PC-3 (cell line): Measurements from ENCODE around the gene MYADM. TPM values are rescaled to one million over a fixed set of nuclear protein-coding genes. Genes with fewer than 3 reads are reported as not detected.
A peak's percentile ranks its signal among the peaks of the same experiment; 100 is the strongest.

Experiments used
- ATAC-seq: fragments of 200-7000 bp; cut with Tn5 transposase; 2 replicates; pipeline ENCODE4 v1.9.1; 2020; ENCODE audit warnings: mild to moderate bottlenecking, moderate library complexity
- BruUV-seq: library from RNA; stranded (reverse); fragments of 400-500 nt; replicated peaks from 2 replicates; lab custom pipeline; 2021; lab: Mats Ljungman, UMichigan
- CTCF ChIA-PET: fragments of 300-600 bp; sonication (Branson Sonifier 250); formaldehyde crosslinking; loops from one replicate; lab custom pipeline; 2022; ENCODE audit warnings: antibody characterized with exemption; lab: Charles Lee
- POLR2A ChIA-PET: fragments of 300-600 bp; sonication (Branson Sonifier 250); formaldehyde crosslinking; loops from one replicate; lab custom pipeline; 2022; ENCODE audit warnings: antibody characterized with exemption; ENCODE audit not compliant: unreplicated experiment; lab: Charles Lee
- DNase-seq: peaks from one replicate; pipeline ENCODE4 v3.0.0-alpha.2; 2015
- H2AFZ ChIP-seq: fragments of 300-600 bp; sonication (generic); 2 replicates; pipeline ENCODE4 v1.6.0; 2016; ENCODE audit warnings: antibody characterized with exemption, low read length
- H3F3A ChIP-seq: fragments of 300-600 bp; sonication (generic); one replicate; pipeline ENCODE4 v1.6.0; 2017; ENCODE audit warnings: antibody characterized with exemption, low read length, control low read depth, mild to moderate bottlenecking; ENCODE audit not compliant: unreplicated experiment
- H3K27ac ChIP-seq: fragments of 300-600 bp; sonication (generic); 2 replicates; pipeline ENCODE4 v1.5.1; 2016; ENCODE audit warnings: mild to moderate bottlenecking, low read length
- H3K27me3 ChIP-seq: fragments of 300-600 bp; sonication (generic); 2 replicates; pipeline ENCODE4 v1.6.1; 2016; ENCODE audit warnings: low read length, mixed read lengths
- H3K36me3 ChIP-seq: fragments of 300-600 bp; sonication (generic); 2 replicates; pipeline ENCODE4 v1.6.1; 2016; ENCODE audit warnings: low read depth, mixed run types, low read length, mixed read lengths
- H3K4me1 ChIP-seq: fragments of 300-600 bp; sonication (generic); 2 replicates; pipeline ENCODE4 v1.5.1; 2016; ENCODE audit warnings: low read length; ENCODE audit not compliant: insufficient read depth
- H3K4me2 ChIP-seq: fragments of 300-600 bp; sonication (generic); 2 replicates; pipeline ENCODE4 v1.6.0; 2016; ENCODE audit warnings: low read length
- H3K4me3 ChIP-seq: fragments of 300-600 bp; sonication (generic); 2 replicates; pipeline ENCODE4 v1.5.1; 2016; ENCODE audit warnings: mild to moderate bottlenecking, low read length, mixed read lengths
- H3K79me2 ChIP-seq: fragments of 300-600 bp; sonication (generic); 2 replicates; pipeline ENCODE4 v1.6.1; 2017; ENCODE audit warnings: low read length, mixed read lengths
- H3K9ac ChIP-seq: fragments of 300-600 bp; sonication (generic); 2 replicates; pipeline ENCODE4 v1.6.0; 2016; ENCODE audit warnings: mild to moderate bottlenecking, low read length
- H3K9me2 ChIP-seq: fragments of 300-600 bp; sonication (generic); replicated peaks from 2 replicates; pipeline ENCODE4 v1.6.1; 2016; ENCODE audit warnings: mixed run types, low read length, mixed read lengths
- H3K9me3 ChIP-seq: fragments of 300-600 bp; sonication (generic); 2 replicates; pipeline ENCODE4 v1.6.1; 2016; ENCODE audit warnings: low read length, mixed read lengths
- H4K20me1 ChIP-seq: fragments of 300-600 bp; sonication (generic); 2 replicates; pipeline ENCODE4 v1.6.1; 2016; ENCODE audit warnings: low read length, mixed read lengths
- CTCF ChIP-seq: fragments of 300-600 bp; sonication (generic); conservative IDR thresholded peaks from 2 replicates; pipeline ENCODE4 v1.5.1; 2017; ENCODE audit warnings: antibody characterized with exemption, low read depth, mild to moderate bottlenecking, low read length
- EZH2 ChIP-seq: fragments of 300-600 bp; sonication (generic); IDR thresholded peaks from one replicate; pipeline ENCODE4 v1.6.1; 2017; ENCODE audit warnings: antibody characterized with exemption, mild to moderate bottlenecking, low read length; ENCODE audit not compliant: unreplicated experiment
- EZH2phosphoT487 ChIP-seq: fragments of 300-600 bp; sonication (generic); IDR thresholded peaks from 2 replicates; pipeline ENCODE4 v1.6.1; 2018; ENCODE audit warnings: mild to moderate bottlenecking, antibody characterized with exemption, low read length, borderline replicate concordance
- intact Hi-C: fragments of 100-400 bp; cut with micrococcal nuclease; formaldehyde crosslinking; loops from 2 replicates; pipeline ENCODE4 v1.9.0; 2023
- total RNA-seq: library from RNA; depleted of rRNA; stranded (reverse); fragments of >200 nt; gene quantifications from 2 replicates; pipeline ENCODE4 v1.2.3, GENCODE V29; 2014

The MYADM gene
- total RNA-seq, 1 experiment from 2014 or later, result 63.5 TPM

GRCh38 chr19:53900191-53900860 is 32.6 kb downstream of the MYADM start:
- Histone ChIP-seq H3K4me1 (peaks cover 9% of the 10 kb centered on the region), H3K36me3 (no peaks in the 10 kb centered on the region), H3K27me3 (no peaks in the 10 kb centered on the region), H3K27ac (no peak overlapping the region), H3K9ac (no peak overlapping the region), H3K79me2 (no peaks in the 10 kb centered on the region), H3K9me2 (no peaks in the 10 kb centered on the region), H3K4me2 (no peak overlapping the region), H3K9me3 (no peaks in the 10 kb centered on the region), H4K20me1 (no peaks in the 10 kb centered on the region), H2AFZ (no peak overlapping the region), H3K4me3 (no peak overlapping the region), H3F3A (no peaks in the 10 kb centered on the region)
- no TSS peak for BruUV-seq
- DNase-seq (no peak), ATAC-seq (no peak)
- ChIA-PET CTCF (interaction anchor here (0.6 kb wide), 1 partner anchor 17 kb away, joined by 3 read pairs; no protein-coding TSS in a partner anchor), POLR2A (no interaction called here)
- no peak for TF ChIP-seq EZH2phosphoT487
- no peak for TF ChIP-seq EZH2
- no peak for TF ChIP-seq CTCF
- intact Hi-C loops, result loop anchor here (10.0 kb wide), 1 partner anchor 74 kb away; no protein-coding TSS in a partner anchor

GRCh38 chr19:53903055-53903680 is 35.5 kb downstream of the MYADM start:
- H3K27ac ChIP-seq, result no peak overlapping the region
- DNase-seq, result peak; percentile 84
- ChIA-PET CTCF (no interaction called here), POLR2A (no interaction called here)
- peaks cover 11% of the 10 kb centered on the region for H3K4me1 ChIP-seq
- H3F3A ChIP-seq, result no peaks in the 10 kb centered on the region
- H3K9me3 ChIP-seq, result no peaks in the 10 kb centered on the region
- H3K36me3 ChIP-seq, result no peaks in the 10 kb centered on the region
- no peaks in the 10 kb centered on the region for H3K9me2 ChIP-seq
- H3K9ac ChIP-seq, result no peak overlapping the region
- TF ChIP-seq EZH2phosphoT487 (no peak), EZH2 (no peak), CTCF (no peak)
- intact Hi-C loops, result loop anchor here (1.0 to 10.0 kb wide), 2 partner anchors 24 to 72 kb away; no protein-coding TSS in a partner anchor
- H2AFZ ChIP-seq, result no peak overlapping the region
- H3K4me3 ChIP-seq, result no peak overlapping the region
- no peaks in the 10 kb centered on the region for H3K79me2 ChIP-seq
- ATAC-seq, result no peak
- BruUV-seq, result no TSS peak
- peaks cover 18% of the 10 kb centered on the region for H3K27me3 ChIP-seq
- no peak overlapping the region for H3K4me2 ChIP-seq
- H4K20me1 ChIP-seq, result no peaks in the 10 kb centered on the region

- Histone ChIP-seq H3K4me2 (no peak overlapping the region), H3K27me3 (peaks cover 33% of the 10 kb centered on the region), H3K9me2 (no peaks in the 10 kb centered on the region), H3K9me3 (no peaks in the 10 kb centered on the region), H3F3A (no peaks in the 10 kb centered on the region), H3K79me2 (no peaks in the 10 kb centered on the region), H3K9ac (no peak overlapping the region), H2AFZ (no peak overlapping the region), H3K4me3 (no peak overlapping the region), H4K20me1 (no peaks in the 10 kb centered on the region), H3K4me1 (peaks cover 17% of the 10 kb centered on the region), H3K36me3 (no peaks in the 10 kb centered on the region), H3K27ac (no peak overlapping the region)
- ATAC-seq (peak; percentile 50), DNase-seq (peak; percentile 77)
- BruUV-seq, result no TSS peak
- ChIA-PET CTCF (interaction anchor here (1.0 kb wide), 1 partner anchor 125 kb away, joined by 4 read pairs; no protein-coding TSS in a partner anchor), POLR2A (no interaction called here)
- intact Hi-C loops, result loop anchor here (5.0 to 10.0 kb wide), 2 partner anchors 70 to 117 kb away; no protein-coding TSS in a partner anchor
- no peak for TF ChIP-seq CTCF
- TF ChIP-seq EZH2phosphoT487, result no peak
- TF ChIP-seq EZH2, result no peak
These were observed 37.2 kb downstream of the MYADM start for GRCh38 chr19:53904909-53905308.
